K562 (cell line): Measurements from ENCODE around the gene KPNB1. TPM values are rescaled to one million over a fixed set of nuclear protein-coding genes. Genes with fewer than 3 reads are reported as not detected.
A peak's percentile ranks its signal among the peaks of the same experiment; 100 is the strongest.

Experiments
- ATAC-seq: fragments of 200-7000 bp; cut with Tn5 transposase; 3 replicates; pipeline ENCODE4 v1.9.1; 2020; ENCODE audit warnings: moderate library complexity
- BruUV-seq: library from RNA; stranded (reverse); fragments of 400-500 nt; replicated peaks from 2 replicates; lab custom pipeline; 2021; lab: Mats Ljungman, UMichigan
- CTCF ChIA-PET: fragments of 300-600 bp; formaldehyde crosslinking; extraction: SDS; loops from one replicate; lab custom pipeline; 2021; ENCODE audit warnings: low intra/inter-chr PET ratio; lab: Yijun Ruan, JAX
- POLR2A ChIA-PET: fragments of 300-600, 350-650 bp; sonication (Branson Sonifier 250); formaldehyde crosslinking; extraction: SDS; loops from one replicate; lab custom pipeline; 2021; ENCODE audit warnings: antibody characterized with exemption, inconsistent platforms; lab: Yijun Ruan, JAX
- DNase-seq, 4 experiments: peaks; one replicate each; pipeline versions ENCODE4 v3.0.0 to v3.0.0-alpha.2; 2011 to 2018; ENCODE audit warnings: low spot score in 3 of 4, mixed read lengths in 3 of 4; ENCODE audit errors: extremely low read depth in 1 of 4
- FAIRE-seq: peaks from 2 replicates; lab custom pipeline; 2011; peaks lifted over from hg19 to GRCh38; lab: Jason Lieb, UNC
- H2AFZ ChIP-seq: 2 replicates; pipeline ENCODE4 v1.6.0; 2011; ENCODE audit warnings: low read depth, low read length, control low read depth, inconsistent platforms
- H3K27ac ChIP-seq: fragments of 200-600 bp; 3 replicates; pipeline ENCODE4 v1.8.0; 2011; ENCODE audit warnings: low read depth, mild to moderate bottlenecking, control low read depth, inconsistent platforms, low read length, moderate library complexity, mixed read lengths; ENCODE audit errors: extremely low read depth
- H3K27me3 ChIP-seq, 2 experiments: fragments of 300-600 bp in 1 of 2; 2 replicates in 1 of 2; 3 replicates in 1 of 2; pipeline versions ENCODE4 v1.6.0 to v1.8.0; 2011; ENCODE audit warnings: inconsistent platforms in 2 of 2, low read length in 2 of 2, mild to moderate bottlenecking in 1 of 2, mixed read lengths in 1 of 2, moderate library complexity in 1 of 2; ENCODE audit not compliant: control insufficient read depth in 2 of 2, insufficient read depth in 2 of 2
- H3K36me3 ChIP-seq: fragments of 300-600 bp; 3 replicates; pipeline ENCODE4 v1.8.0; 2011; ENCODE audit warnings: mild to moderate bottlenecking, low read length, inconsistent platforms; ENCODE audit not compliant: control insufficient read depth, insufficient read depth
- H3K4me1 ChIP-seq, 2 experiments: fragments of 200-600 bp in 1 of 2; replicated peaks in 1 of 2; 2 replicates in 1 of 2; 3 replicates in 1 of 2; pipeline versions ENCODE4 v1.5.1 to v1.8.0; 2011; ENCODE audit warnings: inconsistent platforms in 2 of 2, low read length in 2 of 2, mild to moderate bottlenecking in 1 of 2, mixed read lengths in 1 of 2, moderate library complexity in 1 of 2; ENCODE audit not compliant: control insufficient read depth in 2 of 2, insufficient read depth in 2 of 2
- H3K4me2 ChIP-seq: 2 replicates; pipeline ENCODE4 v1.6.1; 2011; ENCODE audit warnings: low read length, control low read depth, inconsistent platforms, mixed read lengths; ENCODE audit not compliant: insufficient read depth
- H3K4me3 ChIP-seq: fragments of 200-600 bp; sonication (generic), shearing (Covaris generic); 2 replicates; pipeline ENCODE4 v1.5.1; 2016; ENCODE audit warnings: control low read depth, inconsistent platforms
- H3K79me2 ChIP-seq: fragments of 200-600 bp; 3 replicates; pipeline ENCODE4 v1.8.0; 2011; ENCODE audit warnings: low read length, inconsistent platforms; ENCODE audit not compliant: control insufficient read depth, insufficient read depth
- H3K9ac ChIP-seq, 2 experiments: 2 replicates each; pipeline versions ENCODE4 v1.6.0 to v1.6.1; 2011; ENCODE audit warnings: low read depth in 2 of 2, low read length in 2 of 2, control low read depth in 1 of 2, inconsistent platforms in 1 of 2, mild to moderate bottlenecking in 1 of 2, mixed read lengths in 1 of 2; ENCODE audit not compliant: insufficient read depth in 1 of 2
- H3K9me1 ChIP-seq: one replicate; pipeline ENCODE4 v1.6.0; 2011; ENCODE audit warnings: inconsistent platforms, mild to moderate bottlenecking, low read length, moderate library complexity; ENCODE audit not compliant: control insufficient read depth, insufficient read depth
- H3K9me3 ChIP-seq: replicated peaks from 2 replicates; pipeline ENCODE4 v1.5.1; 2011; ENCODE audit warnings: low read depth, low read length, inconsistent platforms; ENCODE audit not compliant: control insufficient read depth, insufficient read depth
- H4K20me1 ChIP-seq: replicated peaks from 2 replicates; pipeline ENCODE4 v1.6.1; 2011; ENCODE audit warnings: low read length, inconsistent platforms, mixed read lengths; ENCODE audit not compliant: control insufficient read depth, insufficient read depth
- PCBP1 ChIP-seq: fragments of 200-400 bp; formaldehyde crosslinking; IDR thresholded peaks from 2 replicates; pipeline ENCODE4 v1.6.1; 2018; ENCODE audit warnings: mild to moderate bottlenecking, low read depth, low read length; ENCODE audit not compliant: poor library complexity, severe bottlenecking
- REST ChIP-seq, 2 experiments: fragments of 450-650 bp; formaldehyde crosslinking in 1 of 2; IDR thresholded peaks; 2 replicates each; pipeline versions ENCODE4 v1.4.0 to v1.6.1; 2014 to 2020; ENCODE audit warnings: mild to moderate bottlenecking in 2 of 2, borderline replicate concordance in 1 of 2, low read depth in 1 of 2
- WGBS: fragments of 100-300 bp; shearing (Covaris generic); methylation state at CpG from one replicate; pipeline ENCODE4 v1.1.6; 2016; ENCODE audit warnings: low coverage, mixed read lengths; ENCODE audit not compliant: insufficient coverage; ENCODE audit errors: missing lambda C conversion rate; 5-methylcytosine and 5-hydroxymethylcytosine counted together
- in situ Hi-C: fragments of 300-500 bp; cut with MboI; formaldehyde crosslinking; loops from 4 replicates; pipeline ENCODE4 v1.15.0; 2018; ENCODE audit warnings: inconsistent platforms, mixed read lengths
- intact Hi-C: fragments of 100-400 bp; cut with micrococcal nuclease; formaldehyde crosslinking; loops from 2 replicates; pipeline ENCODE4 v1.14.2; 2022
- polyA plus RNA-seq, 8 experiments: library from polyadenylated mRNA; depleted of rRNA in 4 of 8; stranded (reverse) in 5 of 8; unstranded in 3 of 8; fragments of >200 nt; fragmentation: Nextera tagmentation in 2 of 8; fragmentation: Illumina TruSeq in 1 of 8; extraction: Ambion mirVana in 2 of 8; extraction: Trizol in 1 of 8; gene quantifications; 2 replicates each; pipeline versions ENCODE4 v1.2.1 to v1.2.3, GENCODE V29; 2011 to 2014; ENCODE audit warnings: inconsistent platforms in 1 of 8, missing spikeins in 1 of 8
- total RNA-seq, 7 experiments: library from RNA; depleted of rRNA in 6 of 7; stranded (reverse); fragments of >200 nt in 6 of 7; fragmentation: Illumina TruSeq in 2 of 7; extraction: Trizol in 2 of 7; gene quantifications; 2 replicates each; pipeline versions ENCODE4 v1.2.1 to v1.2.3, GENCODE V29; 2011 to 2021; ENCODE audit warnings: low replicate concordance in 1 of 7
- TF ChIP-seq, protein P1 (sequence below): fragments of 250-450 bp; sonication (Bioruptor Pico); IDR thresholded peaks from 2 replicates; pipeline ENCODE4 v1.8.0; 2021; ENCODE audit warnings: moderate library complexity, mild to moderate bottlenecking, inconsistent platforms

The KPNB1 gene
- total and polyA plus RNA-seq, 9 of the 15 experiments (the other 6 are each of a cell fraction or from before 2014, with no cell fraction given) = 154 to 622 (median 354) TPM

DNA sequence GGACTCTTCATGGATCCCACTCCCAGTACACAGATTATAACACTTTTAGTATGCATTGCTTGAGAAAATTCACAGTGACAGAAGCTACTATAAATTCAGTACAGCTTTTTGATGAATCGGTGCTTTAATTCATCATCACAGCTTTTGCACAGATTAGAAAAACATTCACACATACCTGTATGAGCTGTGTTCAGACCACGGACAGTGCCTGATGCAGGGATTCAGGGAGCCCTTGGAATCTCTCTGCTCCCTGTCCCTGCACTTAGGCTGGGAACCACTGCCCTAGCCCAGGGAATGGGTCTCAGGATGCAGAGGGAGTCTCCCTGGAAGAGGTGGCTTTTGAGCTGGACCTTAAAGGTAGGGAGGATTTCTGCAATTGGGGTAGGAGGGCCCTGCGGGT, 58.2 kb downstream of the KPNB1 start:
- H3K79me2 ChIP-seq = no peaks in the 10 kb centered on the region
- POLR2A ChIA-PET = interaction anchor here (0.8 to 1.1 kb wide), 2 partner anchors 10 to 14 kb away, joined by 3 read pairs; partner anchors contain the start of gene TBKBP1
- TF ChIP-seq PCBP1 (no peak), REST (IDR thresholded peaks at IDR 0.05; ENCODE audit: borderline replicate concordance) (peak; percentile 17; the same call in 1 of the 2 replicates), REST (CRISPR knock-in tag; IDR thresholded peaks at IDR 0.05; ENCODE audit: low read depth) (no peak)
- TF ChIP-seq, protein P1, sequence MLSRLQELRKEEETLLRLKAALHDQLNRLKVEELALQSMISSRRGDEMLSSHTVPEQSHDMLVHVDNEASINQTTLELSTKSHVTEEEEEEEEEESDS (CRISPR knock-in tag) = no peak
- TF ChIP-seq, all 486 proteins: peak for 1
- intact Hi-C loops = no loop called here
- WGBS = 85% methylated on average over 3 of the region's 3 CpGs
- FAIRE-seq (no peak), DNase-seq (no peak), ATAC-seq (no peak)
- CTCF ChIA-PET = no interaction called here
- no peak overlapping the region for H3K9ac ChIP-seq
- H3K27me3 ChIP-seq = peaks cover 1 to 5% of the 10 kb centered on the region in 2 experiments; a peak in 2 of 5 replicates
- in situ Hi-C loops = no loop called here
- no peak overlapping the region for H2AFZ ChIP-seq
- H3K4me3 ChIP-seq = no peak overlapping the region
- no peak overlapping the region for H3K4me2 ChIP-seq
- peaks cover 8% of the 10 kb centered on the region for H3K9me1 ChIP-seq
- BruUV-seq = no TSS peak
- H3K36me3 ChIP-seq = peaks cover 11% of the 10 kb centered on the region; the same call in 1 of the 3 replicates
- no peaks in the 10 kb centered on the region for H3K9me3 ChIP-seq
- H3K27ac ChIP-seq = no peak overlapping the region
- peaks cover 21 to 58% of the 10 kb centered on the region in 2 experiments for H3K4me1 ChIP-seq
- H4K20me1 ChIP-seq = no peaks in the 10 kb centered on the region; the same call in 1 of the 2 replicates
